Measurements from ENCODE around the gene CNTNAP5. TPM values are rescaled to one million over a fixed set of nuclear protein-coding genes. Genes with fewer than 3 reads are reported as not detected.

The CNTNAP5 gene
- total RNA-seq, 1 experiment from 2014 or later = not detected

GRCh38 chr2:124264551-124265091 lies 239.5 kb downstream of the CNTNAP5 start:
- no peak for DNase-seq (ENCODE audit: low read depth)

DNA sequence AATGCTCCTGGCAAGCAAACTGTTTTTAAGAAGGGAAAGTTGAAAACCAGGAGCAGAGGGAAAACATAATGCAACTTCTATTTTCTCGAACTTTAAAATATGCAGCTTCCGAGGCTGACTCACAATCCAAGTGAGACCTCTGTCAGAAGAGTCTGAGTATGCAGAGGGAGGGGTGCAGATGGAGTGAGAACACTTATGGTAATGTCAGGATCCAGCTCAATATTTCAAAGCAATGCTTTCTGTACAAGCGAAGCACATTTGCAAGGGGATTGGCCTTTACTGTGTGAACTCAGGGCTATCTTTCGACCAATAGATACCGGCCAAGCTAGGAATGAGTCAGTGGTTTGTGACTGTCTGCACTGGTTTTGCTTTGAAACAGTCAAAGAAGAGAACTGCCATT lies 242.7 kb downstream of the CNTNAP5 start:
- DNase-seq (ENCODE audit: low read depth) = peak; percentile 10

DNA sequence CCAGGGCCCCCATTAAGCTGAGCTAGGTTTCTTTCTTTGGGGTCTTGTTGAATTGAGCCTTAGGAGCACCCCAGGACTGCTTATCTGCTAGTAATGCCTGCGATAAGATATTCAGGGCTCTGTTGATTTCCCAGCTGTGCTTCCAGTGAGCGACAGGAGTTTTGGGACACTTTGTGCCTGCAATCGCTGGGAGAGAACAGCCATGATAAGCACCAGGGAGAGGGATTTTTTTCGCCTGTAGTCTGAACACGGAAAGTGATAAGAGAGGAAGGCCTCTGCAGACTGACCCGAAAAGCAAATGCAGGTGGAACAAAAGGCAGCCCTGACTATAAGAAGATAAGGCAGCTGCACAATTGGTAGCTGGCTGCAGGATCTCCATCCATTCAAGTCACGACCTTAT lies 244.3 kb downstream of the CNTNAP5 start:
- no peak for DNase-seq (ENCODE audit: low read depth)

DNA sequence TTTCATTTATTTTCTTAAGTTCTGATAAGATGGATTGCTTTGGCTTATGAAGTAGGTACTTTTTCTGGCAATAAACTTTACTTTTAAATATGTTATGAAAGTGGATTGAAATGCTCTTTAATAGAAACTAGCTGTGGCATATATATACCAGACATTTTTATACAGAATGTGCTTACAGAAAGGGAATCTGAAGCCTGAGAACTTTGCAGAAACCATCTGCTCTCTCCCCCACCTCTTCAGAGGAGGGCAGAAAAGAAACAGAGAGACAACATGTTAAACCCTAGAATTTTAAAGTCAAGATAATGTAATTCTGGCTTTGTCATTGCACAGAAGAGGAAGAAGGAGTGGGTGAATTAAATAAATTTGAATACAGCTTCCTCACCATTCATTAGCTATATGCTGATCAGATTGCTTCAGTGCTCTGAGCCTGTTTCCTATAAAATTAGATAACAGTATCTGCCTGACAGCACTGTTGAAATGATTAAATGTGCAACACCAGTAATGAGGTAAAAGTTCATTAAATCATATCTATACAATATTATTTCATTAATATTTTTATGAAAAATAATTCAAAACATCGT lies 247.3 kb downstream of the CNTNAP5 start:
- no peak for DNase-seq (ENCODE audit: low read depth)

DNA sequence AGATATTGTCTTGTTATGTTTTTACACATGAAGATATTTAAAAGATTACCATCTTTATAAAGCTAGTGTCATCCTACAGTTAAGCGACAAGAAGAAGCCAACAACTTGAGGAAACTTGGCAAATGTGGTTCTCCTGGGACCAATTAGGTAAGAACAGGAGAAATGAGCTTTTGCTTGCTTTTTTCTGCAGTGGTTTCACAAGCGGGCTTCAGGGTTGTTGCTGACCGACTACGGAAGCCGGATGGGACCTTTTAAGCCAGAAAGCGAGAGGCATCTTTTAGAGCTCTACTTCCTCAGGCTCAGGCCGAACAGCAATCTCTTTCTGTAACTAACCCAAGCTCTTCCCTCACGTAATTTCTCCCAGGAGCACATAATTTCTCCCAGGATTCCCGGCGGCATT lies 256.5 kb downstream of the CNTNAP5 start:
- DNase-seq (ENCODE audit: low read depth) = no peak

- DNase-seq (ENCODE audit: low read depth) = no peak
Measured at GRCh38 chr2:124283096-124283495, 258.0 kb downstream of the CNTNAP5 start.

- DNase-seq (ENCODE audit: low read depth) = no peak
Measured at GRCh38 chr2:124286089-124286783, 261.1 kb downstream of the CNTNAP5 start.

DNA sequence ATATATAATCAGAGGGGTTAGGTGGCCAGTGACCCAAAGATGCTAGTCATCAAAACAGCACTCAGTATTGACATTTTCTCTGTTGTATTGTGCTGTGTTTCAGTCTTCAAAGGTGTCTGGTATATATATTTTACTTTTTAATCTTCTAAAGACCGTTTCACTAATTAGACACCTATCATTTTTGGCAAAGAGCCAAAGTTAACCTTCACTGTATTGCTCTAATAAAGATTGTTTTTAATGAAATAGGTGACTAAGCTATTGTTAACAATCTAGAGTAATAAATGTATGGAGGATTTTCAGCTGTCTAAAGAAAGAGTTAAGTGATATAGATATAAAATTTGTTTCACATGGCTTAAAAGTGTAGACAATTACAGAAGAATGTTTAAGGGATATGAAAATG lies 264.0 kb downstream of the CNTNAP5 start:
- DNase-seq (ENCODE audit: low read depth) = no peak

DNA sequence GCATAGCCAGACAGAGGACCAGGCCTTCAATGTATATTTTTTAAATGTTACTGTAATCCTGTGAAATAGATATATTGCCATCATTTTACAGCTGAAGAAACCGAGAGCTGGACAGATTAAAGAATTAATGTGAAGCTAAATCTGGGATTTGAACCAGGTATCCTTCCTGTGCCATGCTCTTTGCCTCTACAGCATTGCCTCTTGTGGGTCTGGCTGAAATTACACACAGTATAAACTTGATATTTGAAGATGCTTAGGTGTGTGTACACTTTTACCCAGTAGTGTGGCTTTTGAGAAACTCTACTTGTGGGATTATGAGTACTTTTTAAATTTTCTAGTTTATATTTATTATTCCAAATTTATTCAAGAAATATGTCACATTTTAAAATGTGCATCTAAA lies 264.5 kb downstream of the CNTNAP5 start:
- no peak for DNase-seq (ENCODE audit: low read depth)

DNA sequence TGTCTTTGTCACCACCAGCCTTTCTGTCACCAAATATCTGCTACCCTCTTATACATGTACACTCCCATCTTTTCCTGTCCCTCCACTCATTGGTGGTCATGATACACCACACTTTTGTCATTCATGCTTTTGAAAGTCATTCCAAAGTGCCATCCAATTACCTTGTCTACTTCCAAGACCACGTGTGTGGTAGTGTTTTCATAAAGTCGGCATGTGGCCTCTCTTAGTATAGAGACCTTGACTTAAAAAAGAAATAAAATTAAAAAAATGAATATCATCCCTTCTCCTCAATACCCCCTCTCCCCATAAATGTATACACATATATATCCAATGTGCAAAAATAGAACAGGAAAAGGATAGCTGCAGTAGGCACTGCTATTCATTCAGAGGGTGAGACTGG lies 271.4 kb downstream of the CNTNAP5 start:
- DNase-seq (ENCODE audit: low read depth) = no peak

DNA sequence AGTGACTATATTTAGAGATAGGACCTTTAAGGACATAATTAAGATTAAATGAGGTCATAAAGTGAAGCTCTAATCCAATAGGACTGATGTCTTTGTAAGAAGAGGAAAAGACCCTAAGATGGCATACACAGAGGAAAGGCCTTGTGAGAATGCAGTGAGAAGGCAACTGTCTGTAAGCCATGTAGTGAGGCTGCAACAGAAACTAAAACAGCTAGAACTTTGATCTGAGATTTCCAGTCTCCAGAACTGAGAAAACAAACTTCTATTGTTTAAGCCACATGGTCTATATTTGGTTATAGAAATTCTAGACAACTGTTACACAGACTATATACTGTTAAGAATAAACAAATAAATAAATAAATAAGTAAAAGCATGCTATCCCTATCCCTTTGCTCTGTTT lies 276.8 kb downstream of the CNTNAP5 start:
- no peak for DNase-seq (ENCODE audit: low read depth)

DNA sequence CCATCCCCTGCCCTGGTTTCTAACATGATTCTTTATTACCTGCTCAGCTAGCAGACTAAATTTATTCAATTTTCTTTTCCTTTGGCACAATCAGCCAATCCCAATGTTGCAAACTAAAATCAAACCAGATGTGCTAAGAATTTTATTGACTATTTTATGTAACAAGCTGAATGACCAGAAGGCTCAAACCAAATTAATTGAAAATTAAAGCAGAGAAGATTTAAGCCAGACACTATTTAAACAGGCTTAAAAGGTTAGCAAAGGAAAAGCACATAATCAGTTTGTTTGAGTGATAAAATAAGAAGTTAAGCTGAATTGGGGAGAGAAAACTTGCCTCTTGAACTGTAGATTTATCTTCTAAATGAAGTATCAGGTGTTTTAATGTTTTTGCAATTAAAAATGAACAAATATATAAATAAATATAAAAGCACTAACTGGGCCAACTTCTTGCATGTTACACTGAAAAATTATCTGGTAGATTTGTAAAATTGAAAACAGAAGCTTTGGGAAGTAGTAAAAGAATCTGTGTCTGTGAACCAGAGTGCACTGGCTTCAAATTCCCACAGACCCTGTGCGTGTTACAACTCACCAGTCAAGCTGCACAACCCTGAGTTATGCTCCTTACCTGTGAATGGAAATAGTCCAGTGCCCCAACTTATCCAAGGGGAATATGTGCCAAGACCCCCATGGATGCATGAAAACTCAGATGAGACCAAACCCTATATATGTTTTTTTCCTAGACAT lies 283.4 kb downstream of the CNTNAP5 start:
- DNase-seq (ENCODE audit: low read depth) = no peak

GRCh38 chr2:124309563-124310138 lies 284.6 kb downstream of the CNTNAP5 start:
- no peak for DNase-seq (ENCODE audit: low read depth)

GRCh38 chr2:124310671-124311070 lies 285.6 kb downstream of the CNTNAP5 start:
- DNase-seq (ENCODE audit: low read depth) = no peak

- no peak for DNase-seq (ENCODE audit: low read depth)
Measured at GRCh38 chr2:124314084-124314483, 289.0 kb downstream of the CNTNAP5 start.

DNA sequence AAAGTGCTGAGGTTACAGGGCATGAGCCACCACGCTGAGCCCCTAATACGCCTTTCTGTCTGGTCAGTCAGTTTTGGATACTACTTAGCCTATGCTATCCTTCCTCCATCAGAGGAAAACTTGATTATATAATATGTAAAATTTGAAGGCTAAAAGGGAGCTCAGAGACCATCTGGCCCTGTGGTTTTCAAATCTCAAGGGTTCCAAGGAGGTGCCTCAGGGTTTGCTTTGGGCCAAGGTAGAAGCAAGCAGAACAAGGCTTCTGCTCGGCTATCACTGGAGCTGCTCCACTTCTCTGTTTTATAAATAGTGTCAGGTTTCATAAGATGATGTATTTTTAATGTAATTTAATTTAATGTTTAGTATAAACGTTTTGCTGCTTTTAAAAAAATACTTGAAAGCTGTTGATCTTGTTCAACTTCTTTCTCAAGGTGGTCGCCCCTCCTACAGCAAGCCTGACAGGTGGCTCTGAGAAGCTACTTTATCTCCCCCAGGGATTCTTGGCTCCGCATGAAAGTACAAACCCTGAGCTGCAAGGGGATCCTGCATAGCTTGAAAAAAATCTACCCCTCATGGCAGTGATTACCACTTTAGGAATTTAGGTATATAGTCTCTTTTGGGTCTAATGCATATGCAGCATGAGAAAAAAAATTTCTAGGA lies 290.3 kb downstream of the CNTNAP5 start:
- no peak for DNase-seq (ENCODE audit: low read depth)

DNA sequence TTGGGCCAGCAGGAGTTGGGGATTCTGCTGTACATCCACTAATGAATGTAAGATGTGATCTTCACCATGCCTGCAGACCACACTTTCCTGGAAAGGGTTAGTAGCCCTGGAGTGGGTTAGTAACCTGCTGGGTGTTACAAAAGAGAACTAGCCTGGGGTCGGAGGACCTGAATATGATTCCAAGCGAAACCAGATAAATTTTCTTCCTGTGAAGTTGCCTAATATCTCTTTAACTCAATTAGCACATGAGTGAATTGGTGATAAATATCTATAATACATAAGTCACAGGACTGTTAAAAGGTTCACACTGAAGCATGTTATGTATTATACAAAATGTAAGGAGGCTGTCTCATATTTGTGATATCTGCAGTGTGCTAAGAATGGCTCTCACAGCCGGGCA lies 291.0 kb downstream of the CNTNAP5 start:
- no peak for DNase-seq (ENCODE audit: low read depth)

DNA sequence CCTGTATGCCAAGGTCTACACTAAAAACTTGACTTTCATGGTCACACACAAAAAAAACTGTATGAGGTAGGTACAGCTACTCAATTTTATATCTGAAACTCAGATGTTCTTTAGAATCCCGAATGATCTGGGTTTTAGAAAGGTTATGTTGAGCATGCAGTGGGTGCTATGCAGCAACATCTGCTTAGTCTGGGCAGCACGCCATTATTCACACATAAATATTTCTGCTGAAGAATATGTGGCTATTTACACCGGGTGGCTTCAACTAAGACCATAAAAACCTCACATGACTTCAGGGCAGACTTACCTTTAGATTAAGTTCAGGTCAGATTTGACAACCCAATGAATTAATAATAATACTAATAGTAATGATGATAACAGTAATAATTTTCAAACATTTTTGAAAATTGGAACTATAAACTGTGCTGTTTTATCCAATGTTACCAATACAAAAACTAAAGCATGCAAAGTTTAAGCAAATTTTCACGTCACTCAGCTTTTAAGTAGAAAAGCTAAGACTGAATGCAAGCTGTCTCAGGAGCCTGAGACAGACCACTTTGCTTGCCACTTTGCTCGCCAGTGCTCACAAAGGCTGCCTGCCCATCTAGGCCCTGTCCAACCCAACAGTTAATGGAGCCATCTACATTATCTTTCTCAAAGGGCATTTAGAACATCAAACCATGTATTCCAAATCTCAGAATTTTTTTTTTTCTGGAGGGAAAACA lies 292.0 kb downstream of the CNTNAP5 start:
- no peak for DNase-seq (ENCODE audit: low read depth)

DNA sequence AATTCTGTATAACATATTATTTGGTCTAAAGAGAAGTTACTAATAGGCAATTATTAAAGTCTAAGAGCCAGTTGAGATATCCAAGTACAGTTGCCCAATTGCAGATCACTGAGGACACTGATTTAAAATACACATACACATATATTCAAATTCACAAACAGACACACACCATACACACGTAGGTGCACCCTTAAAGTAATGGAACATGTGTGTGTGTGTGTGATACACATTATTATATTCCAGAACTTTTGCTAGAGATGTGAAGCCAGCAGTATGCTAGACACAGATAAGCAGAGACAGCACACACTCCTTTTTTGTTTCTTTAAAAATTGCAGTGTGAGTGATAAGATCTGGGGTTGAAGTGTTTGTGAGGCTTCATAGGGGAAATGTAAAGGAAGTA lies 292.5 kb downstream of the CNTNAP5 start:
- DNase-seq (ENCODE audit: low read depth) = no peak

DNA sequence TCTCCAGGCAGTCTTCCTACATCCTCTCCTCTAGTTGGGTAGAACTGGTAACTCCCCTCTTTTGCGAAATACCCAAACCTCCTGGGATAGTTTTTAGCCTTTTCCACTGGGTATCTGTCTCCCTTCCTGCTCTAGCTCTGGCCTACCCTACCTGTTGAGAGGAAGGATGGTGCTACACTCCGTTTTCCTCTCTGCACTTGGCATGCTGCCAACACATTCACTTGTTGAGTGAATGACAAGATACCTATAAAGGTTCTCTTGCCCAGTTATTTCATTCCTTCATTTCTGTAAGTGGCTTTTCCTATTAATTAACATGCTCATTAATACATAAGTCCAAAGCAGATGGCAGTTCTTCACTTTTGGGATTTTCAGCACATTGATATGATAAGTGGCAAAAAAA lies 293.8 kb downstream of the CNTNAP5 start:
- no peak for DNase-seq (ENCODE audit: low read depth)

DNA sequence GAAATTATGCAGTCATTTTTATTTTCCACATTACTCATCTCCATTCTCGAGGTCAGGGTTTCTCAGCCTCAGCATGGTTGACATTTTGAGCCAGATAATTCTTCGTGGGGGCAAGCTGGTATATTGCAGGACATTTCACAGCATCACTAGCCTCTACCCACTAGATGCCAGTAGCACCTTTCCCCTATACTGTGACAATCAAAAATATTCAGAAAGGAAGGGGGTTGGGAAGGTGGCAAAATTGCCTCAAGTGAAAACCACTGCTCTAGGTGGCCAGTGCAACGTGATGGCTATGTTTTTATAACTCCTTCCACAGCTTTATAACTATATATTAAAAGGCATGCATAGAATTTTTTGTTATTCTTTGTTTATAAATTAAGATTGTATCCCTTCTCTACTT lies 294.5 kb downstream of the CNTNAP5 start:
- DNase-seq (ENCODE audit: low read depth) = no peak
